Stomach smooth muscle (tissue), 2 donors: ENCODE measurements around the gene SLC35F5.
"Not testable (repeated sequence)": the region's sequence is repeated elsewhere in the genome, so short reads cannot be mapped to it uniquely, and the experiment has no call there.

Source experiments
- H3K27ac ChIP-seq: one replicate; pipeline ENCODE4 v1.7.0; 2013; ENCODE audit warnings: mild to moderate bottlenecking, low read length, inconsistent platforms
- H3K27me3 ChIP-seq, 2 donors: one replicate each; pipeline ENCODE4 v1.7.0; 2013; ENCODE audit warnings: low read length in 2 of 2; ENCODE audit not compliant: insufficient read depth in 2 of 2, control insufficient read depth in 1 of 2
- H3K36me3 ChIP-seq, 2 donors: one replicate each; pipeline ENCODE4 v1.7.0; 2013; ENCODE audit warnings: low read length in 2 of 2; ENCODE audit not compliant: control insufficient read depth in 2 of 2, insufficient read depth in 2 of 2
- H3K4me1 ChIP-seq: one replicate; pipeline ENCODE4 v1.7.0; 2013; ENCODE audit warnings: low read length; ENCODE audit not compliant: control insufficient read depth, insufficient read depth
- H3K4me3 ChIP-seq, 2 donors: one replicate each; pipeline ENCODE4 v1.7.0; 2013; ENCODE audit warnings: low read length in 2 of 2
- H3K9ac ChIP-seq, 2 donors: one replicate each; pipeline ENCODE4 v1.7.0; 2013; ENCODE audit warnings: low read length in 2 of 2, mild to moderate bottlenecking in 1 of 2
- H3K9me3 ChIP-seq, 2 donors: one replicate each; pipeline ENCODE4 v1.7.0; 2013; ENCODE audit warnings: low read length in 2 of 2; ENCODE audit not compliant: control insufficient read depth in 2 of 2
- donor health status: healthy.
- donor health status: Pancreatic carcinoma.

Gene SLC35F5

GRCh38 chr2:113664761-113665533 lies 91.5 kb downstream of the SLC35F5 start:
- H3K4me3 ChIP-seq, H3K4me1 ChIP-seq, H3K27me3 ChIP-seq, H3K36me3 ChIP-seq, H3K9ac ChIP-seq, H3K27ac ChIP-seq, H3K9me3 ChIP-seq: not testable (repeated sequence)

GRCh38 chr2:113663285-113664060 lies 93.0 kb downstream of the SLC35F5 start:
- H3K4me1 ChIP-seq, H3K27me3 ChIP-seq, H3K27ac ChIP-seq, H3K9me3 ChIP-seq, H3K4me3 ChIP-seq, H3K36me3 ChIP-seq, H3K9ac ChIP-seq: not testable (repeated sequence)
